Astrocyte (in vitro differentiated cells and primary cell): ENCODE data around the gene TM2D1. TPM values are rescaled to one million over a fixed set of nuclear protein-coding genes. Genes with fewer than 3 reads are reported as not detected.

Experiments used
- DNase-seq: peaks from one replicate; pipeline ENCODE4 v3.0.0-alpha.2; 2010; ENCODE audit warnings: low read depth
- FAIRE-seq: peaks from 2 replicates; lab custom pipeline; 2011; peaks lifted over from hg19 to GRCh38; lab: Jason Lieb, UNC
- H2AFZ ChIP-seq: 2 replicates; pipeline ENCODE4 v1.6.0; 2012; ENCODE audit warnings: low read depth, low read length, inconsistent platforms
- H3K27ac ChIP-seq: 2 replicates; pipeline ENCODE4 v1.5.1; 2011; ENCODE audit warnings: low read depth, low read length, inconsistent platforms
- H3K27me3 ChIP-seq: 2 replicates; pipeline ENCODE4 v1.6.0; 2011; ENCODE audit warnings: low read length, inconsistent platforms; ENCODE audit not compliant: insufficient read depth
- H3K36me3 ChIP-seq: 2 replicates; pipeline ENCODE4 v1.5.1; 2011; ENCODE audit warnings: low read length, inconsistent platforms; ENCODE audit not compliant: insufficient read depth
- H3K4me1 ChIP-seq: 2 replicates; pipeline ENCODE4 v1.5.1; 2011; ENCODE audit warnings: low read length, inconsistent platforms; ENCODE audit not compliant: insufficient read depth
- H3K4me2 ChIP-seq: 2 replicates; pipeline ENCODE4 v1.6.0; 2012; ENCODE audit warnings: low read length, inconsistent platforms
- H3K4me3 ChIP-seq: 2 replicates; pipeline ENCODE4 v1.5.1; 2011; ENCODE audit warnings: low read depth, mild to moderate bottlenecking, low read length, inconsistent platforms; ENCODE audit not compliant: insufficient read depth
- H3K79me2 ChIP-seq: 2 replicates; pipeline ENCODE4 v1.6.0; 2012; ENCODE audit warnings: mild to moderate bottlenecking, low read length, inconsistent platforms; ENCODE audit not compliant: insufficient read depth
- H3K9ac ChIP-seq: 2 replicates; pipeline ENCODE4 v1.6.0; 2012; ENCODE audit warnings: mild to moderate bottlenecking, low read length, inconsistent platforms
- H3K9me3 ChIP-seq: 2 replicates; pipeline ENCODE4 v1.5.1; 2012; ENCODE audit warnings: low read depth, mild to moderate bottlenecking, low read length, inconsistent platforms; ENCODE audit not compliant: insufficient read depth
- H4K20me1 ChIP-seq: 2 replicates; pipeline ENCODE4 v1.6.0; 2012; ENCODE audit warnings: low read length, inconsistent platforms; ENCODE audit not compliant: insufficient read depth
- H3K27ac Mint-ChIP-seq: one replicate; pipeline ENCODE4 v1.8.0; 2021; ENCODE audit warnings: mild to moderate bottlenecking, mixed read lengths; ENCODE audit not compliant: unreplicated experiment
- H3K27me3 Mint-ChIP-seq: one replicate; pipeline ENCODE4 v1.8.0; 2021; ENCODE audit warnings: low read depth, mixed read lengths; ENCODE audit not compliant: unreplicated experiment
- H3K36me3 Mint-ChIP-seq: one replicate; pipeline ENCODE4 v1.8.0; 2021; ENCODE audit warnings: low read depth, mixed read lengths; ENCODE audit not compliant: unreplicated experiment
- H3K4me1 Mint-ChIP-seq: one replicate; pipeline ENCODE4 v1.8.0; 2021; ENCODE audit warnings: low read depth, mixed read lengths; ENCODE audit not compliant: unreplicated experiment
- H3K4me3 Mint-ChIP-seq: one replicate; pipeline ENCODE4 v1.8.0; 2021; ENCODE audit warnings: mild to moderate bottlenecking, moderate library complexity, mixed read lengths; ENCODE audit not compliant: unreplicated experiment
- H3K9me3 Mint-ChIP-seq: one replicate; pipeline ENCODE4 v1.8.0; 2021; ENCODE audit warnings: mild to moderate bottlenecking, mixed read lengths; ENCODE audit not compliant: unreplicated experiment
- CTCF ChIP-seq: IDR thresholded peaks from 2 replicates; pipeline ENCODE4 v1.5.1; 2011; ENCODE audit warnings: low read depth, mild to moderate bottlenecking, inconsistent platforms, low read length, moderate library complexity; ENCODE audit not compliant: insufficient read depth
- EZH2 ChIP-seq: IDR thresholded peaks from 2 replicates; pipeline ENCODE4 v1.6.1; 2012; ENCODE audit warnings: mild to moderate bottlenecking, low read length, inconsistent platforms; ENCODE audit not compliant: insufficient read depth
- total RNA-seq: library from RNA; stranded (reverse); gene quantifications from 2 replicates; pipeline ENCODE4 v1.2.1, GENCODE V29; 2021

TM2D1 gene
- total RNA-seq, 1 donor from 2014 or later: 33.3 TPM

GRCh38 chr1:61757950-61758349 lies 33.0 kb upstream of the TM2D1 start:
- no peaks in the 10 kb centered on the region for H3K27me3 ChIP-seq
- no peak overlapping the region for H3K4me3 ChIP-seq
- H2AFZ ChIP-seq: no peak overlapping the region
- no peaks in the 10 kb centered on the region for H3K9me3 Mint-ChIP-seq
- FAIRE-seq (peak; percentile 63), DNase-seq (peak; percentile 65)
- H3K9ac ChIP-seq: no peak overlapping the region
- no peaks in the 10 kb centered on the region for H4K20me1 ChIP-seq
- no peaks in the 10 kb centered on the region for H3K27me3 Mint-ChIP-seq
- H3K27ac Mint-ChIP-seq: no peak overlapping the region
- no peak overlapping the region for H3K4me2 ChIP-seq
- no peaks in the 10 kb centered on the region for H3K79me2 ChIP-seq
- no peaks in the 10 kb centered on the region for H3K36me3 Mint-ChIP-seq
- no peak overlapping the region for H3K4me3 Mint-ChIP-seq
- no peak for TF ChIP-seq CTCF
- TF ChIP-seq EZH2: no peak
- H3K27ac ChIP-seq: no peak overlapping the region
- no peaks in the 10 kb centered on the region for H3K36me3 ChIP-seq
- no peaks in the 10 kb centered on the region for H3K9me3 ChIP-seq
- H3K4me1 Mint-ChIP-seq: peaks cover 10% of the 10 kb centered on the region
- H3K4me1 ChIP-seq: no peaks in the 10 kb centered on the region

GRCh38 chr1:61756773-61757172 lies 31.8 kb upstream of the TM2D1 start:
- Mint-ChIP-seq H3K27ac (no peak overlapping the region), H3K36me3 (no peaks in the 10 kb centered on the region), H3K9me3 (no peaks in the 10 kb centered on the region), H3K4me3 (no peak overlapping the region), H3K4me1 (peaks cover 10% of the 10 kb centered on the region), H3K27me3 (no peaks in the 10 kb centered on the region)
- no peak overlapping the region for H3K4me2 ChIP-seq
- no peaks in the 10 kb centered on the region for H4K20me1 ChIP-seq
- no peaks in the 10 kb centered on the region for H3K4me1 ChIP-seq
- no peak overlapping the region for H3K4me3 ChIP-seq
- H3K9ac ChIP-seq: no peak overlapping the region
- no peak overlapping the region for H3K27ac ChIP-seq
- no peaks in the 10 kb centered on the region for H3K9me3 ChIP-seq
- FAIRE-seq: no peak
- no peak overlapping the region for H2AFZ ChIP-seq
- TF ChIP-seq EZH2 (no peak), CTCF (no peak)
- H3K79me2 ChIP-seq: no peaks in the 10 kb centered on the region
- no peaks in the 10 kb centered on the region for H3K36me3 ChIP-seq
- no peak for DNase-seq
- no peaks in the 10 kb centered on the region for H3K27me3 ChIP-seq

GRCh38 chr1:61754545-61754944 lies 29.6 kb upstream of the TM2D1 start:
- peaks cover 10% of the 10 kb centered on the region for H3K4me1 Mint-ChIP-seq
- no peak for DNase-seq
- H3K4me3 Mint-ChIP-seq: no peak overlapping the region
- H3K27me3 ChIP-seq: no peaks in the 10 kb centered on the region
- H3K27ac ChIP-seq: no peak overlapping the region
- no peaks in the 10 kb centered on the region for H3K79me2 ChIP-seq
- no peak overlapping the region for H2AFZ ChIP-seq
- FAIRE-seq: no peak
- H3K4me2 ChIP-seq: no peak overlapping the region
- no peak overlapping the region for H3K27ac Mint-ChIP-seq
- H3K36me3 ChIP-seq: no peaks in the 10 kb centered on the region
- TF ChIP-seq CTCF (no peak), EZH2 (no peak)
- no peaks in the 10 kb centered on the region for H3K4me1 ChIP-seq
- H3K9ac ChIP-seq: no peak overlapping the region
- H3K9me3 ChIP-seq: no peaks in the 10 kb centered on the region
- no peaks in the 10 kb centered on the region for H3K9me3 Mint-ChIP-seq
- H3K36me3 Mint-ChIP-seq: no peaks in the 10 kb centered on the region
- no peaks in the 10 kb centered on the region for H3K27me3 Mint-ChIP-seq
- no peak overlapping the region for H3K4me3 ChIP-seq
- no peaks in the 10 kb centered on the region for H4K20me1 ChIP-seq
